HFFc6 (cell line): Measurements from ENCODE around the gene LEF1. TPM values are rescaled to one million over a fixed set of nuclear protein-coding genes. Genes with fewer than 3 reads are reported as not detected.

Experiments used
- DNase-seq: peaks from one replicate; pipeline ENCODE4 v3.0.0-alpha.2; 2018
- H3K27ac Mint-ChIP-seq: 2 replicates; pipeline ENCODE4 v1.8.0; 2020; ENCODE audit warnings: mild to moderate bottlenecking, mixed read lengths
- H3K27me3 Mint-ChIP-seq: 2 replicates; pipeline ENCODE4 v1.8.0; 2021; ENCODE audit warnings: mild to moderate bottlenecking, moderate library complexity, mixed read lengths; ENCODE audit not compliant: insufficient read depth
- H3K36me3 Mint-ChIP-seq: 2 replicates; pipeline ENCODE4 v1.8.0; 2021; ENCODE audit warnings: low read depth, mixed read lengths
- H3K4me1 Mint-ChIP-seq: 2 replicates; pipeline ENCODE4 v1.8.0; 2020; ENCODE audit warnings: low read depth, mixed read lengths
- H3K4me3 Mint-ChIP-seq: 2 replicates; pipeline ENCODE4 v1.8.0; 2020; ENCODE audit warnings: mild to moderate bottlenecking, moderate library complexity, mixed read lengths
- H3K9me3 Mint-ChIP-seq: 2 replicates; pipeline ENCODE4 v1.8.0; 2020; ENCODE audit warnings: mild to moderate bottlenecking, mixed read lengths
- CTCF ChIP-seq: fragments of 200-600 bp; sonication (generic); IDR thresholded peaks from 2 replicates; pipeline ENCODE4 v1.5.0; 2021; ENCODE audit warnings: antibody characterized with exemption, mild to moderate bottlenecking
- total RNA-seq, 6 experiments: library from RNA; stranded (reverse); fragmentation: NEBNext Ultra II Directional; extraction: Animal tissue kit (Norgen Biotek cat#: 25700); gene quantifications; 2 replicates in 1 of 6; 3 replicates in 5 of 6; pipeline ENCODE4 v1.2.3, GENCODE V29; 2021

The LEF1 gene
- total RNA-seq, 6 experiments from 2014 or later, result 0.22 to 0.37 (median 0.31) TPM; not detected in 3

GRCh38 chr4:108045687-108046024 lies 123.1 kb downstream of the LEF1 start:
- Mint-ChIP-seq H3K4me1 (peaks cover 15% of the 10 kb centered on the region), H3K36me3 (no peaks in the 10 kb centered on the region), H3K4me3 (no peak overlapping the region), H3K27ac (no peak overlapping the region), H3K9me3 (no peaks in the 10 kb centered on the region), H3K27me3 (peaks cover 4% of the 10 kb centered on the region)
- TF ChIP-seq CTCF, result no peak
- DNase-seq, result no peak

- peaks cover 15% of the 10 kb centered on the region for H3K4me1 Mint-ChIP-seq
- no peak for TF ChIP-seq CTCF
- DNase-seq, result no peak
- no peak overlapping the region for H3K27ac Mint-ChIP-seq
- H3K9me3 Mint-ChIP-seq, result no peaks in the 10 kb centered on the region
- no peak overlapping the region for H3K4me3 Mint-ChIP-seq
- H3K27me3 Mint-ChIP-seq, result peaks cover 4% of the 10 kb centered on the region
- no peaks in the 10 kb centered on the region for H3K36me3 Mint-ChIP-seq
Measured at GRCh38 chr4:108044951-108045686, 123.6 kb downstream of the LEF1 start.

- H3K36me3 Mint-ChIP-seq, result no peaks in the 10 kb centered on the region
- no peak overlapping the region for H3K4me3 Mint-ChIP-seq
- H3K9me3 Mint-ChIP-seq, result no peaks in the 10 kb centered on the region
- no peak for DNase-seq
- H3K4me1 Mint-ChIP-seq, result peaks cover 15% of the 10 kb centered on the region
- no peak overlapping the region for H3K27ac Mint-ChIP-seq
- H3K27me3 Mint-ChIP-seq, result no peaks in the 10 kb centered on the region; the same call in 1 of the 2 replicates
- no peak for TF ChIP-seq CTCF
Measured at GRCh38 chr4:108043526-108043925, 125.2 kb downstream of the LEF1 start.

GRCh38 chr4:108042927-108043326 lies 125.8 kb downstream of the LEF1 start:
- Mint-ChIP-seq H3K4me1 (peaks cover 15% of the 10 kb centered on the region), H3K9me3 (no peaks in the 10 kb centered on the region), H3K4me3 (no peak overlapping the region), H3K36me3 (no peaks in the 10 kb centered on the region), H3K27me3 (no peaks in the 10 kb centered on the region), H3K27ac (no peak overlapping the region)
- no peak for DNase-seq
- TF ChIP-seq CTCF, result no peak

GRCh38 chr4:108037884-108038283 lies 130.8 kb downstream of the LEF1 start:
- H3K36me3 Mint-ChIP-seq, result no peaks in the 10 kb centered on the region
- no peaks in the 10 kb centered on the region for H3K4me1 Mint-ChIP-seq

More at GRCh38 chr4:108037884-108038283, 130.8 kb downstream of the LEF1 start:
- H3K9me3 Mint-ChIP-seq, result no peaks in the 10 kb centered on the region
- no peak overlapping the region for H3K4me3 Mint-ChIP-seq
- DNase-seq, result no peak
- no peak overlapping the region for H3K27ac Mint-ChIP-seq
- no peak for TF ChIP-seq CTCF
- H3K27me3 Mint-ChIP-seq, result peaks cover 3% of the 10 kb centered on the region; the same call in 1 of the 2 replicates
